Gastroesophageal sphincter (tissue), 4 donors: ENCODE measurements around the gene HSPA14. TPM values are rescaled to one million over a fixed set of nuclear protein-coding genes. Genes with fewer than 3 reads are reported as not detected.
"Not testable (repeated sequence)": the region's sequence is repeated elsewhere in the genome, so short reads cannot be mapped to it uniquely, and the experiment has no call there.

ENCODE experiments used
- ATAC-seq: fragments of 150-250 bp; one replicate; pipeline ENCODE4 v1.9.1; 2016; ENCODE audit warnings: mild to moderate bottlenecking, moderate library complexity
- H3K27ac ChIP-seq, 4 donors: fragments of 200-600 bp; sonication (generic) in 3 of 4; 1 replicate in 3 of 4; 2 replicates in 1 of 4; pipeline ENCODE4 v1.5.1; 2016 to 2019
- H3K27me3 ChIP-seq: fragments of 200-600 bp; sonication (generic); one replicate; pipeline ENCODE4 v1.5.1; 2019
- H3K36me3 ChIP-seq, 2 donors: fragments of 200-600 bp; sonication (generic); one replicate each; pipeline ENCODE4 v1.5.1; 2019; ENCODE audit warnings: control low read depth in 1 of 2
- H3K4me1 ChIP-seq, 3 donors: fragments of 200-600 bp; sonication (generic); 1 replicate in 2 of 3; 2 replicates in 1 of 3; pipeline ENCODE4 v1.5.1; 2016 to 2019; ENCODE audit warnings: control low read depth in 2 of 3
- H3K4me3 ChIP-seq, 2 donors: fragments of 200-600 bp; sonication (generic); one replicate each; pipeline ENCODE4 v1.5.1; 2019; ENCODE audit warnings: mild to moderate bottlenecking in 1 of 2, moderate library complexity in 1 of 2
- H3K9me3 ChIP-seq, 3 donors: fragments of 200-600 bp; sonication (generic); one replicate each; pipeline ENCODE4 v1.5.1; 2017 to 2019; ENCODE audit warnings: control low read depth in 2 of 3
- EP300 ChIP-seq: sonication (generic); formaldehyde crosslinking; IDR thresholded peaks from one replicate; pipeline ENCODE4 v1.6.1; 2017; ENCODE audit warnings: antibody characterized with exemption, mild to moderate bottlenecking
- POLR2A ChIP-seq, 2 donors: fragments of 450-650 bp; IDR thresholded peaks; one replicate each; pipeline ENCODE4 v1.6.1; 2017; ENCODE audit warnings: antibody characterized with exemption in 2 of 2, mild to moderate bottlenecking in 2 of 2, moderate library complexity in 1 of 2
- POLR2AphosphoS5 ChIP-seq: sonication (generic); formaldehyde crosslinking; IDR thresholded peaks from one replicate; pipeline ENCODE4 v1.6.1; 2017; ENCODE audit warnings: antibody characterized with exemption
- WGBS, 2 donors: methylation state at CpG; one replicate each; pipeline ENCODE4 v1.1.5; 2018; ENCODE audit warnings: low coverage in 1 of 2; 5-methylcytosine and 5-hydroxymethylcytosine counted together
- total RNA-seq, 4 donors: library from RNA; depleted of rRNA; stranded (reverse); fragments of >200 nt; gene quantifications; one replicate each; pipeline ENCODE4 v1.1.0, GENCODE V29; 2016
- TF ChIP-seq, protein P1 (sequence below), 4 experiments: fragments of 200-600 bp in 2 of 4; fragments of 450-650 bp in 2 of 4; sonication (generic) in 1 of 4; IDR thresholded peaks; one replicate each; pipeline ENCODE4 v1.5.1; 2017 to 2019; ENCODE audit warnings: antibody characterized with exemption in 4 of 4, mild to moderate bottlenecking in 2 of 4, moderate library complexity in 2 of 4

Gene HSPA14
- total RNA-seq, 4 donors from 2014 or later: 4.8 to 15.1 (median 9.9) TPM

- H3K36me3 ChIP-seq: no peaks in the 10 kb centered on the region
- H3K27me3 ChIP-seq: no peaks in the 10 kb centered on the region
- H3K4me1 ChIP-seq: no peaks in the 10 kb centered on the region
- no peak overlapping the region for H3K27ac ChIP-seq
- 33 to 80% methylated on average over 1 of the region's 1 CpG for WGBS, 2 donors
- no peaks in the 10 kb centered on the region for H3K9me3 ChIP-seq
- no peak overlapping the region for H3K4me3 ChIP-seq
- ATAC-seq: no peak
- TF ChIP-seq POLR2A (IDR thresholded peaks at IDR 0.05) (no peak), POLR2AphosphoS5 (no peak), EP300 (no peak)
- TF ChIP-seq, protein P1, sequence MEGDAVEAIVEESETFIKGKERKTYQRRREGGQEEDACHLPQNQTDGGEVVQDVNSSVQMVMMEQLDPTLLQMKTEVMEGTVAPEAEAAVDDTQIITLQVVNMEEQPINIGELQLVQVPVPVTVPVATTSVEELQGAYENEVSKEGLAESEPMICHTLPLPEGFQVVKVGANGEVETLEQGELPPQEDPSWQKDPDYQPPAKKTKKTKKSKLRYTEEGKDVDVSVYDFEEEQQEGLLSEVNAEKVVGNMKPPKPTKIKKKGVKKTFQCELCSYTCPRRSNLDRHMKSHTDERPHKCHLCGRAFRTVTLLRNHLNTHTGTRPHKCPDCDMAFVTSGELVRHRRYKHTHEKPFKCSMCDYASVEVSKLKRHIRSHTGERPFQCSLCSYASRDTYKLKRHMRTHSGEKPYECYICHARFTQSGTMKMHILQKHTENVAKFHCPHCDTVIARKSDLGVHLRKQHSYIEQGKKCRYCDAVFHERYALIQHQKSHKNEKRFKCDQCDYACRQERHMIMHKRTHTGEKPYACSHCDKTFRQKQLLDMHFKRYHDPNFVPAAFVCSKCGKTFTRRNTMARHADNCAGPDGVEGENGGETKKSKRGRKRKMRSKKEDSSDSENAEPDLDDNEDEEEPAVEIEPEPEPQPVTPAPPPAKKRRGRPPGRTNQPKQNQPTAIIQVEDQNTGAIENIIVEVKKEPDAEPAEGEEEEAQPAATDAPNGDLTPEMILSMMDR (IDR thresholded peaks at IDR 0.05): no peak
These were observed 34.3 kb upstream of the HSPA14 start for GRCh38 chr10:14803827-14804226.

DNA sequence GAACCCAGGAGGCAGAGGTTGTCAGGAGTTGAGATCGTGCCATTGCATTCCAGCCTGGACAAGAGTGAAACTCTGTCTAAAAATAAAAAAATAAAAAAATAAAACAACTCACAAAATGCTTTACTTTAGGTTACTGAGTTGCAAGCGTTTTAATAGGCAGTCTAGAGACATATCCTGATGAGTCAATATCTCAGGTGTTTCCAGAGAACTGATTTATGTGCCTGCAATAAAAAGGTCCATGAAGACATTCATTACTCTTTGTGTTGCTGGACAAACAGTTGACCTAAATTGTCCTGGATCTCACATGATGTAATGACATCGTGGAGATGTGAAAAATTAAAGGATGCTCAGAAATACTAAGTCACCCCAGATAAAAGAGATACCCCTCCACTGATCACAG, 31.8 kb upstream of the HSPA14 start:
- Histone ChIP-seq H3K27ac (no peak overlapping the region), H3K4me3 (no peak overlapping the region), H3K36me3 (no peaks in the 10 kb centered on the region), H3K4me1 (no peaks in the 10 kb centered on the region), H3K27me3 (no peaks in the 10 kb centered on the region), H3K9me3 (no peaks in the 10 kb centered on the region)
- ATAC-seq: no peak
- TF ChIP-seq EP300: no peak
- 63 to 66% methylated on average over 3 of the region's 3 CpGs for WGBS, 2 donors

DNA sequence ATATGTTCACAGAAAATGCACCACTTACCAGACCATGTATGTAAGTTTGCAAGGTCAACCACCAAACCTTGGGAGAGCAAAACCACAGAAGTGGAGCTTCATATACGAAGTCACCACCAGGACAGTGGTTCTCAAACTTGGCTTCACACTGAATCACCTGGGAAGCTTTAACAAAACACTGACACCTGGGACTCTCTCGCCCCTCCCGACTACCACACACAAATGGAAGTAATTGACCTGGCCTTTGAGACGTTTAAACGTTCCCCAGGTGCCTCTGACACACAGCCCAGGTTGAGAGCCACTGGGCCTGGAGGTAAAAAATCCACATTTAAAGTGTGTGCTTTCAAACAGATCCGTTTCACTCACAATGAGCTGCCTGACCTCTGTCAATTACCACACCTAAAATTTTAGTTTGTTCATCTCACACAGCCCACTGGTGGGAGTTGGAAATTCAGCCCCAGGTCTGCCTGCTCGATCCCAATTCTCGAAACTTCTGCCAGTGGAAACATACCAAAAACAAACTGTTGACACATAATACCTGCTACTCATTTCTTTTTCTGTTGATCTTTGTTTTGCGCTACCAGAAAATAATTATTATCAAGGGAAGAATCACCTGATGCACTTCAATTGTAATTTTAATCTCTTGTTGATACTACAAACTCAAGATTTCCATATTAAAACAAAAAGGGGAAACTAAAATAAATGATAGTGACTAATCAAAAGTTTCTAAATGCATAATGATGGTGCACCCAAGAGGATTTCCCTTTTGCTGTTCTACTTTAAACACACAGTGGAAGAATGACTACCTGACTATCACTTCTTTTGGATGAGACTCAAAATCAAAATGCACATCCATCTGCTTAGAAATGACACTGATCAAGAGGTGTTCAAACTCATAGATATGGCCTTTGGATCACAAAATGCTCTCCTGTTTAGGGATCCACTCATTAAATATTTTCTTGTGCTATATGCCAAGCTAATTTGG, 26.8 kb upstream of the HSPA14 start:
- TF ChIP-seq POLR2AphosphoS5: no peak
- no peak for TF ChIP-seq POLR2A (IDR thresholded peaks at IDR 0.05)
- TF ChIP-seq, protein P1 (IDR thresholded peaks at IDR 0.05): no peak
- TF ChIP-seq EP300: no peak
- no peak overlapping the region for H3K4me3 ChIP-seq
- H3K9me3 ChIP-seq: no peaks in the 10 kb centered on the region
- WGBS, 2 donors: 70 to 80% methylated on average over 4 to 9 of the region's 9 CpGs
- ATAC-seq: no peak
- no peak overlapping the region for H3K27ac ChIP-seq
- H3K27me3 ChIP-seq: no peaks in the 10 kb centered on the region
- H3K36me3 ChIP-seq: no peaks in the 10 kb centered on the region
- no peaks in the 10 kb centered on the region for H3K4me1 ChIP-seq

GRCh38 chr10:14812271-14812670, 25.8 kb upstream of the HSPA14 start:
- 94 to 97% methylated on average over 2 to 3 of the region's 3 CpGs for WGBS, 2 donors
- H3K9me3 ChIP-seq: no peaks in the 10 kb centered on the region
- H3K36me3 ChIP-seq: no peaks in the 10 kb centered on the region
- no peak overlapping the region for H3K4me3 ChIP-seq
- H3K27me3 ChIP-seq: no peaks in the 10 kb centered on the region
- TF ChIP-seq, protein P1 (IDR thresholded peaks at IDR 0.05): no peak
- TF ChIP-seq POLR2AphosphoS5 (no peak), POLR2A (IDR thresholded peaks at IDR 0.05) (no peak), EP300 (no peak)
- ATAC-seq: no peak
- H3K4me1 ChIP-seq: no peaks in the 10 kb centered on the region
- no peak overlapping the region for H3K27ac ChIP-seq

DNA sequence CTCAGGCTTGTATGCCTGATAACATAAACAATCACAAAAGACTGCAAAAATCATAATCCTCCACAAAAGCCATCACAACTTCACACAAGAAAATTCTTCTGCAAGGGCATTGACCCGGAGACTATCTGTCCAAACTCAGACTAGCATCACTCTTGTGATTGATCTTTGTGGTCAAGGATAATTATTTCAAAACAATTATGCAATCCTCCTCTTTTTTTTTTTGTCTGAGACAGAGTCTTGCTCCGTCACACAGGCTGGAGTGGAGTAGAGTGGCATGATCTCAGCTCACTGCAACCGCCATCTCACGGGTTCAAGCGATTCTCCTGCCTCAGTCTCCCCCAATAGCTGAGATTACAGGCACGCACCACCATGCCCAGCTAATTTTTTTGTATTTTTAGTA, 22.4 kb upstream of the HSPA14 start:
- Histone ChIP-seq H3K9me3 (no peaks in the 10 kb centered on the region), H3K27ac (no peak overlapping the region), H3K4me3 (no peak overlapping the region), H3K4me1 (no peaks in the 10 kb centered on the region), H3K36me3 (no peaks in the 10 kb centered on the region), H3K27me3 (no peaks in the 10 kb centered on the region)
- 88% methylated on average over 2 to 5 of the region's 6 CpGs for WGBS, 2 donors
- no peak for TF ChIP-seq POLR2AphosphoS5
- no peak for TF ChIP-seq POLR2A (IDR thresholded peaks at IDR 0.05)
- TF ChIP-seq EP300: no peak
- TF ChIP-seq, protein P1 (IDR thresholded peaks at IDR 0.05): no peak
- no peak for ATAC-seq

GRCh38 chr10:14816717-14817116, 21.4 kb upstream of the HSPA14 start:
- ATAC-seq, H3K4me1 ChIP-seq, H3K36me3 ChIP-seq, H3K9me3 ChIP-seq, H3K4me3 ChIP-seq, H3K27ac ChIP-seq, H3K27me3 ChIP-seq: not testable (repeated sequence)
- 89 to 100% methylated on average over 2 to 6 of the region's 7 CpGs for WGBS, 2 donors
